Neural cell (in vitro differentiated cells): ENCODE results near the gene MAP3K19.

ENCODE experiments used
- CTCF ChIP-seq: fragments of 450-650 bp; IDR thresholded peaks from 2 replicates; pipeline ENCODE4 v1.5.1; 2014; ENCODE audit warnings: antibody characterized with exemption, mild to moderate bottlenecking, moderate library complexity; ENCODE audit not compliant: poor library complexity, severe bottlenecking
- EP300 ChIP-seq: fragments of 450-650 bp; conservative IDR thresholded peaks from 2 replicates; pipeline ENCODE4 v1.6.1; 2014; ENCODE audit warnings: antibody characterized with exemption, mild to moderate bottlenecking, moderate library complexity; ENCODE audit not compliant: poor library complexity, severe bottlenecking
- EZH2 ChIP-seq: fragments of 200-600, 300-800 bp; shearing (Covaris generic), sonication (generic); IDR thresholded peaks from 2 replicates; pipeline ENCODE4 v1.6.1; 2014; ENCODE audit warnings: antibody characterized with exemption, low read length, borderline replicate concordance, mild to moderate bottlenecking; ENCODE audit not compliant: insufficient read depth, poor library complexity, severe bottlenecking
- MXI1 ChIP-seq: fragments of 450-650 bp; conservative IDR thresholded peaks from 2 replicates; pipeline ENCODE4 v1.6.1; 2014; ENCODE audit warnings: antibody characterized with exemption, mild to moderate bottlenecking; ENCODE audit not compliant: poor library complexity, severe bottlenecking
- POLR2AphosphoS5 ChIP-seq: IDR thresholded peaks from 2 replicates; pipeline ENCODE4 v1.6.1; 2012
- RAD21 ChIP-seq: fragments of 450-650 bp; conservative IDR thresholded peaks from 2 replicates; pipeline ENCODE4 v1.6.1; 2014; ENCODE audit warnings: antibody characterized with exemption, mild to moderate bottlenecking, moderate library complexity
- SMC3 ChIP-seq: fragments of 450-650 bp; conservative IDR thresholded peaks from 2 replicates; pipeline ENCODE4 v1.6.1; 2014; ENCODE audit warnings: antibody characterized with exemption, mild to moderate bottlenecking, moderate library complexity; ENCODE audit not compliant: poor library complexity
- TAF1 ChIP-seq: IDR thresholded peaks from 2 replicates; pipeline ENCODE4 v1.6.1; 2012; ENCODE audit warnings: low read depth

- no peak for TF ChIP-seq EZH2
- TF ChIP-seq CTCF: no peak
- no peak for TF ChIP-seq POLR2AphosphoS5
- TF ChIP-seq SMC3: no peak
- no peak for TF ChIP-seq RAD21
- no peak for TF ChIP-seq EP300
- TF ChIP-seq TAF1: no peak
- no peak for TF ChIP-seq MXI1
Measured at GRCh38 chr2:134917360-134917865, 129.8 kb downstream of the MAP3K19 start.
